ENCODE measurements around the gene FAM53A.
A peak's percentile ranks its signal among the peaks of the same experiment; 100 is the strongest.

Gene FAM53A

GRCh38 chr4:1630266-1630665, 53.8 kb downstream of the FAM53A start:
- H3K36me3 ChIP-seq = no peaks in the 10 kb centered on the region
- peaks cover 18% of the 10 kb centered on the region for H3K27me3 ChIP-seq
- no peaks in the 10 kb centered on the region for H3K9me3 ChIP-seq
- H3K27ac ChIP-seq = no peak overlapping the region
- no peaks in the 10 kb centered on the region for H3K4me1 ChIP-seq (ENCODE audit: control insufficient read depth in 1 of 2, insufficient read depth in 1 of 2, low read depth in 1 of 2, low read length in 1 of 2)
- no peak overlapping the region for H3K4me3 ChIP-seq (ENCODE audit: low read depth in 1 of 2, low read length in 1 of 2)
- TF ChIP-seq, protein P1, sequence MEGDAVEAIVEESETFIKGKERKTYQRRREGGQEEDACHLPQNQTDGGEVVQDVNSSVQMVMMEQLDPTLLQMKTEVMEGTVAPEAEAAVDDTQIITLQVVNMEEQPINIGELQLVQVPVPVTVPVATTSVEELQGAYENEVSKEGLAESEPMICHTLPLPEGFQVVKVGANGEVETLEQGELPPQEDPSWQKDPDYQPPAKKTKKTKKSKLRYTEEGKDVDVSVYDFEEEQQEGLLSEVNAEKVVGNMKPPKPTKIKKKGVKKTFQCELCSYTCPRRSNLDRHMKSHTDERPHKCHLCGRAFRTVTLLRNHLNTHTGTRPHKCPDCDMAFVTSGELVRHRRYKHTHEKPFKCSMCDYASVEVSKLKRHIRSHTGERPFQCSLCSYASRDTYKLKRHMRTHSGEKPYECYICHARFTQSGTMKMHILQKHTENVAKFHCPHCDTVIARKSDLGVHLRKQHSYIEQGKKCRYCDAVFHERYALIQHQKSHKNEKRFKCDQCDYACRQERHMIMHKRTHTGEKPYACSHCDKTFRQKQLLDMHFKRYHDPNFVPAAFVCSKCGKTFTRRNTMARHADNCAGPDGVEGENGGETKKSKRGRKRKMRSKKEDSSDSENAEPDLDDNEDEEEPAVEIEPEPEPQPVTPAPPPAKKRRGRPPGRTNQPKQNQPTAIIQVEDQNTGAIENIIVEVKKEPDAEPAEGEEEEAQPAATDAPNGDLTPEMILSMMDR (IDR thresholded peaks at IDR 0.05) = no peak

DNA sequence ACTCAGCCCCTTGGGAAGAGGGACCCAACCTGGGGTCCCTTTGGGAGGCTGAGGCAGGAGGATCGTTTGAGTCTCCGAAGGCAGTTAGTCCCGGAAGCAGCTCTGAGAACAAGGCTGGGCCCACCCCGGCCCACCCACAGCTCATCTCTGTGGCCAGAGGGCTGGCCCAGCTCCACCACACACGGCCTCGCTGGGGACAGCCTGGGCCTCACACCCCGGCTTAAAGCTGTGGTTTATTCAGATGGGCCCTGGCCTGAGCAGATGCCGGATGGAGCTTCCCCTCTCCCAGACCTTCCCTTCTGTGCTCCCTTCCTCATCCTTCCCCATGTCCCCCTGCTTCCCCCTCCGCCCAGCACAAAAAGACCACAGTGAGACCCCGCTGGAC, 54.4 kb downstream of the FAM53A start:
- H3K27me3 ChIP-seq = peaks cover 18% of the 10 kb centered on the region
- H3K27ac ChIP-seq = no peak overlapping the region
- no peaks in the 10 kb centered on the region for H3K4me1 ChIP-seq (ENCODE audit: control insufficient read depth in 1 of 2, insufficient read depth in 1 of 2, low read depth in 1 of 2, low read length in 1 of 2)
- H3K9me3 ChIP-seq = no peaks in the 10 kb centered on the region
- TF ChIP-seq, protein P1 (IDR thresholded peaks at IDR 0.05) = no peak
- no peaks in the 10 kb centered on the region for H3K36me3 ChIP-seq
- no peak overlapping the region for H3K4me3 ChIP-seq (ENCODE audit: low read depth in 1 of 2, low read length in 1 of 2)

GRCh38 chr4:1628892-1629698, 55.0 kb downstream of the FAM53A start:
- Histone ChIP-seq H3K27ac (no peak overlapping the region), H3K9me3 (no peaks in the 10 kb centered on the region), H3K4me1 (ENCODE audit: control insufficient read depth in 1 of 2, insufficient read depth in 1 of 2, low read depth in 1 of 2, low read length in 1 of 2) (no peaks in the 10 kb centered on the region), H3K27me3 (peaks cover 15% of the 10 kb centered on the region), H3K4me3 (ENCODE audit: low read depth in 1 of 2, low read length in 1 of 2) (no peak overlapping the region), H3K36me3 (no peaks in the 10 kb centered on the region)
- TF ChIP-seq, protein P1 (IDR thresholded peaks at IDR 0.05) = peak; percentile 88

GRCh38 chr4:1627417-1628313, 56.4 kb downstream of the FAM53A start:
- Histone ChIP-seq H3K4me3 (ENCODE audit: low read depth in 1 of 2, low read length in 1 of 2) (no peak overlapping the region), H3K4me1 (ENCODE audit: control insufficient read depth in 1 of 2, insufficient read depth in 1 of 2, low read depth in 1 of 2, low read length in 1 of 2) (no peaks in the 10 kb centered on the region), H3K9me3 (no peaks in the 10 kb centered on the region), H3K36me3 (no peaks in the 10 kb centered on the region), H3K27ac (no peak overlapping the region), H3K27me3 (peaks cover 10% of the 10 kb centered on the region)
- TF ChIP-seq, protein P1 (IDR thresholded peaks at IDR 0.05) = no peak

DNA sequence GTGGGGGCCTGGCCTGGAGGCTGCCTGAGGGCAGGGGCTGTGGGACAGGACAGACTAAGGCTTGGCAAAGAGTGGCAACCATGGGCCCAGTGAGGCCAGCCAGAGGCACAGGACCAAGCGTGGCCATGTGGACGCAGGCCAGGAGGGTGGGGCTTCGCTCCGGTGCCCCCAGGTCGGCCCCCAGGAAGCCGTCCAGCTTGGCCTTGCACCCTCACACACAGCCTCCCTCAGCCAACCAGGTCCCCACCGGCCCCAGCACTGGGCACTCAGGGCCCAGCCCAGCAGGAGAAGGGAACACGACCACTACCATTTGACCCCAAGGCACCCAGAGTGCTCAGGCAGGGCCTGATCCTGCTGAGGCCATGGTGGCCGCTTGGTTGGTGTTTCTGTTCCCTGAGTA, 57.2 kb downstream of the FAM53A start:
- H3K27me3 ChIP-seq = peaks cover 10% of the 10 kb centered on the region
- no peak overlapping the region for H3K4me3 ChIP-seq (ENCODE audit: low read depth in 1 of 2, low read length in 1 of 2)

More for the DNA sequence above, 57.2 kb downstream of the FAM53A start:
- TF ChIP-seq, protein P1 (IDR thresholded peaks at IDR 0.05) = no peak
- H3K9me3 ChIP-seq = no peaks in the 10 kb centered on the region
- H3K4me1 ChIP-seq (ENCODE audit: control insufficient read depth in 1 of 2, insufficient read depth in 1 of 2, low read depth in 1 of 2, low read length in 1 of 2) = no peaks in the 10 kb centered on the region
- no peaks in the 10 kb centered on the region for H3K36me3 ChIP-seq
- H3K27ac ChIP-seq = no peak overlapping the region
